HUES48 (cell line): Measurements from ENCODE around the gene RSBN1L.
A peak's percentile ranks its signal among the peaks of the same experiment; 100 is the strongest.

Source experiments
- H3K27ac ChIP-seq: one replicate; pipeline ENCODE4 v1.7.0; 2013; ENCODE audit warnings: low read depth, low read length, inconsistent platforms
- H3K27me3 ChIP-seq: 2 replicates; pipeline ENCODE4 v1.6.1; 2013; ENCODE audit warnings: mild to moderate bottlenecking, low read length; ENCODE audit not compliant: control insufficient read depth, insufficient read depth
- H3K36me3 ChIP-seq: 2 replicates; pipeline ENCODE4 v1.6.1; 2013; ENCODE audit warnings: low read length; ENCODE audit not compliant: control insufficient read depth, insufficient read depth
- H3K4me1 ChIP-seq: 2 replicates; pipeline ENCODE4 v1.6.1; 2013; ENCODE audit warnings: mild to moderate bottlenecking, low read length; ENCODE audit not compliant: control insufficient read depth, insufficient read depth
- H3K4me3 ChIP-seq: 2 replicates; pipeline ENCODE4 v1.5.1; 2013; ENCODE audit warnings: mild to moderate bottlenecking, low read depth, low read length
- H3K9ac ChIP-seq: 2 replicates; pipeline ENCODE4 v1.6.1; 2013; ENCODE audit warnings: mild to moderate bottlenecking, low read depth, low read length, moderate library complexity
- H3K9me3 ChIP-seq: 2 replicates; pipeline ENCODE4 v1.6.1; 2013; ENCODE audit warnings: low read length; ENCODE audit not compliant: control insufficient read depth, insufficient read depth

RSBN1L gene

DNA sequence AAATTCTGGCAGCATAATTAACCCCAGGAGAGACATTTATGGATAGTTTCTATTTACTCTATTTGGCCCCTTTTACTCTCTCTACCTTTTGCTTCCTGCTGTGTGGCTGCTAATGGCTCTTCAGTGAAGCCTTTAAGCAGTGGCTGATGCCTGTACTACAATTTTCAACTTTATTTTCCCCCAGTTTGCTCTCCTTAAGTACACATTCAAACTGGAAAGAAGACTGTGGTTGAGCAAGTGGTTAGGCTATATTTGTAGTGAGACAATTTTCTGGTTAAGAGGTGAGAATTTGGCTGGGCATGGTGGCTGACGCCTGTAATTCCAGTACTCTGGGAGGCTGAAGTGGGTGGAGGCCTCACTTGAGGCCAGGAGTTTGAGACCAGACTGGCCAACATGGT is 8.5 kb upstream of the RSBN1L start:
- H3K27me3 ChIP-seq: no peaks in the 10 kb centered on the region
- H3K27ac ChIP-seq: no peak overlapping the region
- peaks cover 32% of the 10 kb centered on the region for H3K36me3 ChIP-seq
- H3K9ac ChIP-seq: no peak overlapping the region
- peaks cover 20% of the 10 kb centered on the region for H3K4me1 ChIP-seq
- no peak overlapping the region for H3K4me3 ChIP-seq
- no peaks in the 10 kb centered on the region for H3K9me3 ChIP-seq

DNA sequence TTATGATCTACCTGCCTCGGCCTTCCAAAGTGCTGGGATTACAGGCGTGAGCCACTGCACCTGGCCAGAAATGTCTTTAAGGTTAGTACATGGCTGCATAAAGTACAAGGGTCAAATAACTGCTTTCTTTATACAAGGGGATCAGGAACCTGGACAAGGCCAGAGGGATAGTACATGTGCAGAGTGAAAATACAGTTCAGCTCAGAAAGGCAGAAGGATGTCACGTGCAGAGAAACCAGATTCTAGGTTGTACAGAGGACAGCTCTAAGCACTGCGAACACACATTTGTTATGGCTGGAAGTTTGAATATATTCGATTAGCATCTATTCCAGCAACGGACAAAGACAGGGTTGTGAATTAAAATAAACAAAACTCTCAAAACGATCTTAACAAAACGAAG is 6.0 kb upstream of the RSBN1L start:
- Histone ChIP-seq H3K27ac (no peak overlapping the region), H3K9me3 (no peaks in the 10 kb centered on the region), H3K36me3 (peaks cover 15% of the 10 kb centered on the region), H3K4me3 (no peak overlapping the region), H3K4me1 (peaks cover 10% of the 10 kb centered on the region), H3K27me3 (no peaks in the 10 kb centered on the region), H3K9ac (no peak overlapping the region)

DNA sequence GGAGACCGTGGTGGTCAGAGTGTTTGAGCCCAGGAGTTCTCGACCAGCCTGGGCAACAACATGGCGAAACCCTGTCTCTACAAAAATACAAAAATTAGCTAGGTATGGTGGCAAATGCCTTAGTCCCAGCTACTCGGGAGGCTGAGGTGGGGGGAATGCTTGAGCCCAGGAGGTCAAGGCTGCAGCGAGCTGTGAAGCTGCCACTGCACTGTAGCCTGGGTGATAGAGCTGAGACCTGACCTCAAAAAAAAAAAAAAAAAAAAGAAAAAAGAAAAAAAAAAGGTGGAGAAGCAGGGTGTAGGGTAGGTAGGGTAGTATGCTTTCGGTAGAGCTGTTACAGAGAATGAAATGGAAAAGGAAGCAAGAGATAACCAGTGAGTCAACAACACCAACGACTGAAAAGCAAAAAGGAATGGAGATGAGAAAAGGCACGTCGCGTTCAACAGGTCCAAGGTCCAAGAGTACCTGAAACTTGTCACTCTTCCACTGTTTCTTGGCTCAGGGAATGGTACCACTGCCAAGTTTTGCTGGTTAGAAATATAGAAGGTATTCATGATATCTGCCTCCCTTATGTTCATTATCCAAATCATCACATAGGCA is 4.3 kb upstream of the RSBN1L start:
- Histone ChIP-seq H3K27ac (no peak overlapping the region), H3K36me3 (peaks cover 15% of the 10 kb centered on the region), H3K4me3 (no peak overlapping the region), H3K9me3 (no peaks in the 10 kb centered on the region), H3K27me3 (no peaks in the 10 kb centered on the region), H3K9ac (no peak overlapping the region), H3K4me1 (0 out of 2 replicates have a peak, but pooled peaks cover 5% of the 10 kb centered on the region)

DNA sequence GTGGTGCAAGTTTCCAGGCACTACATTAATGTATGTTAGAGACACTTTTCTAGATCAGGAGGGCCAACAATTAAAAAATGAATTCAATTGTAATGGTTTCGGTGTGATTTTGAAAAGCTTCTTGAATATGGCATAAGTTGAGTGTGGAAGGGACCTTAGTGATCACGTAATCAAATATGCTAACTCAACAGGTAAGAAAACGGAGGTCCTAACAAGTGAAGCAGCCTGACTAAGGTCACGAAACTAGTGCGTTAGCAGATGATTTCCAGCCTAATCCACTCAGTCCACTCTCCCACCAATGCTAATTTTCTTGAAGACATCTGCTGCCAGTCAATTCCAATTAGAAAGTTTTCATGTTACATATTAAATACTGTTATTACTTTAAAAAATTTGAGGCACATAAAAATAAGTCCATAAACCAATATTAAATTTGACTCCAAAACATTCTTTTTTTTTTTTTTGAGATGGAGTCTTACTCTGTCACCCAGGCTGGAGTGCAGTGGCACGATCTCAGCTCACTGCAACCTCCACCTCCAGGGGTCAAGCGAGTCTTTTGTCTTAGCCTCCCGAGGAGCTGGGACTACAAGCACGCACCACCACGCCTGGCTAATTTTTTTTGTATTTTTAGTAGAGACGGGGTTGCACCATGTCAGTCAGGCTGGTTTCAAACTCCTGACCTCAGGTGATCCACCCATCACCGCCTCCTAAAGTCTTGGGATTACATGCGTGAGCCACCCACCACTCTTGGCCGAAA is 2.3 kb upstream of the RSBN1L start:
- no peak overlapping the region for H3K27ac ChIP-seq
- H3K9ac ChIP-seq: no peak overlapping the region
- H3K4me1 ChIP-seq: peaks cover 7% of the 10 kb centered on the region; the same call in 1 of the 2 replicates
- H3K36me3 ChIP-seq: peaks cover 13% of the 10 kb centered on the region
- peak overlapping the region; percentile 39; the same call in 1 of the 2 replicates for H3K4me3 ChIP-seq
- H3K9me3 ChIP-seq: no peaks in the 10 kb centered on the region
- no peaks in the 10 kb centered on the region for H3K27me3 ChIP-seq

DNA sequence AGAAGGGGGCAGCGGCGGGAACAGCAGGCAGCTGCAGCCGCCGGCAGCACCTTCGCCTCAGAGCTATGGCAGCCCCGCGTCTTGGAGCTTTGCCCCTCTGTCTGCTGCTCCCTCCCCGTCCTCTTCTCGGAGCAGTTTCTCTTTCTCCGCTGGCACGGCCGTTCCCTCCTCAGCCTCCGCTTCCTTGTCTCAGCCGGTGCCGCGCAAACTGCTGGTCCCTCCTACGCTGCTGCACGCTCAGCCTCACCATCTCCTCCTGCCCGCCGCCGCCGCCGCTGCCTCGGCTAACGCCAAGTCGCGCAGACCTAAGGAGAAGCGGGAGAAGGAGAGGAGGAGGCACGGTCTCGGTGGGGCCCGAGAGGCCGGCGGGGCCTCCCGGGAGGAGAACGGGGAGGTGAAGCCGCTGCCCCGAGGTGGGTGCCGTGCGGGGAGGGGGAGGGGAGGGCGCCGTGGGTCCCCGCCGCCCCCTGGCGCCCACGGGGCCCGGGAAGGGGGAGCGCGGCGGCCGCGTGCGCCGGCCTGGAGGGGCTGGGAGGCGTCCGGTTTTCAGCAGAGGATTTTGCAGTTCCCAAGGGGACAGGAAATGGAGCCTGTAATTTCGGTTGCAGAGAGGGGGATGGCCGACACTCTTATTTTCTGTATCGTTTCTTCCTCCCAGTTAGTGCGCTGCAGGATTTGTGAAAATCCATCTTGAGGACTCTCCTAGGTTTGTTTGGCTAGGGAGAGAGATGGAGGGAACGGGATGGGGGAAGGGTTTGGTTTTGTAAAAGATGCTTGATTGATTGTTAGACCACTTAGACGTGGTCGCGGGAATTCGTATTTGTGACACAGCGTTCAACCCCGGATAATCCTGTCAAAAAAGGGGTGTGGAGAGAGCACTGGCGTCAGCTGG is 630 bp downstream of the RSBN1L start:
- peaks cover 4% of the 10 kb centered on the region; the same call in 1 of the 2 replicates for H3K36me3 ChIP-seq
- H3K9me3 ChIP-seq: no peaks in the 10 kb centered on the region
- peak overlapping the region; percentile 94 for H3K9ac ChIP-seq
- H3K4me1 ChIP-seq: peaks cover 7% of the 10 kb centered on the region; the same call in 1 of the 2 replicates
- H3K27me3 ChIP-seq: no peaks in the 10 kb centered on the region
- H3K4me3 ChIP-seq: peak overlapping the region; percentile 96
- H3K27ac ChIP-seq: peak overlapping the region; percentile 90

DNA sequence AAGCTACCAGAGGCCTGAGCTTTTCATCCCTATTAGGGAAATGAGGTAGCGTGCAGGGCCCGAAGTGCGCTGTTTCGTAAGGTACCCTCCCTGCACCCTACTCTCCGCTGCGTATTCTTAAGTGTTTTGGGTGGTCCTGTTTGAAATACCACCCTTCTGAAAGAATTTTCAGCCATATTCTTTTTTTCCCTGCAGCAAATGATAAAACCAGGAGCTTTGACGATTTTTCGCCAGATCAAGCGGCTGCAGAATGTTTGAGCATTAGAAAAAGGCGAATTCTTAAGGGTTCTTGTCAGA is 1.2 kb downstream of the RSBN1L start:
- Histone ChIP-seq H3K36me3 (no peaks in the 10 kb centered on the region), H3K27me3 (no peaks in the 10 kb centered on the region), H3K4me1 (peaks cover 7% of the 10 kb centered on the region; the same call in 1 of the 2 replicates), H3K4me3 (peak overlapping the region; percentile 96), H3K9me3 (no peaks in the 10 kb centered on the region), H3K9ac (peak overlapping the region; percentile 94), H3K27ac (peak overlapping the region; percentile 90)

DNA sequence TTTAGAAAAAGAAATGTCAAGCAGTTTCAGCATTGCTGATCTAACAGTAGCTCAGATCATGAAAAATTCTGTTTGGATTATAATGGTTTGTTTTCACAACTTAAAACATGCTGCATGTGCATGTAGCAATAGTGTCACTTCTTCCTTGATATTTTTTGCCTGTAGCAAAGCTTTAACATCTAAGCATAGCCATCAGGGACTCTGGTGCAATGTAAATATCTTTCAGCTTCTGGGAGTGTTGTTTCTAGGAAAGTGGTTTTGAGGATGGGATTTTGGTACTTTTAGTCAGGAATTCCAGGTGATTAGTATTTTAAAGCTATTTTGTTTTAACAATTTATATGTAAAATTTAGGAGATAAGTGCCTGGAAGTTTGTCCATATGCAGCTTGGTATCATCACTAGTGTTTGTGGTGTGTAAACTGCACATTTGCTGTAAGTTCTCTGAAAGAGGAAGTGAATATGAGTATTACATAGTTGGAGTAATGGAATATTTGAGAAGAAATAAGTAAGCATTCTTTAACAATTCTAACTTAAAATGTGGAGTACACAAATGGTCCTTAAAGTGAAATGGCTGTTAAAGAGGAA is 1.9 kb downstream of the RSBN1L start:
- Histone ChIP-seq H3K4me3 (peak overlapping the region; percentile 96), H3K27me3 (no peaks in the 10 kb centered on the region), H3K36me3 (no peaks in the 10 kb centered on the region), H3K27ac (no peak overlapping the region), H3K9me3 (no peaks in the 10 kb centered on the region), H3K9ac (no peak overlapping the region), H3K4me1 (peaks cover 12% of the 10 kb centered on the region; the same call in 1 of the 2 replicates)

DNA sequence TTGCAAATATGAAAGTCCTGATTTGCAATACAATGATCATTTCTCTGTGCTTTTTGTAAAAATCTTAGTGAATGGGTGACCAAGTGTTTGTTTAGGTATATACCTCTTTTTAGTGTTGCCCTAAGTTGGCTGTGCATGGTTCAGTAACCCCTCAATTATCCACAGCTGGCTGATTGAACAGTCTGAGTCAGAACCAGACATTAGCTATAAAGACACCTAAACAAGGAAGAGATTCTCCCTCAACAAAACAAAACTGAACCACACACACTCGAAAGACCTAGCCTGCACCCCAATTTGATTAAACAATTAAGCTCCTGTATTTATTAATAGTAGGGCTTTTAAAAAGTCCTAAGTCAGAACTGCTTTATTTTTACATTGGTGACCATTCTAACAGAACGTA is 2.8 kb downstream of the RSBN1L start:
- Histone ChIP-seq H3K9ac (no peak overlapping the region), H3K4me1 (peaks cover 9% of the 10 kb centered on the region; the same call in 1 of the 2 replicates), H3K4me3 (peak overlapping the region; percentile 96; the same call in 1 of the 2 replicates), H3K9me3 (no peaks in the 10 kb centered on the region), H3K27me3 (no peaks in the 10 kb centered on the region), H3K27ac (no peak overlapping the region), H3K36me3 (no peaks in the 10 kb centered on the region)

DNA sequence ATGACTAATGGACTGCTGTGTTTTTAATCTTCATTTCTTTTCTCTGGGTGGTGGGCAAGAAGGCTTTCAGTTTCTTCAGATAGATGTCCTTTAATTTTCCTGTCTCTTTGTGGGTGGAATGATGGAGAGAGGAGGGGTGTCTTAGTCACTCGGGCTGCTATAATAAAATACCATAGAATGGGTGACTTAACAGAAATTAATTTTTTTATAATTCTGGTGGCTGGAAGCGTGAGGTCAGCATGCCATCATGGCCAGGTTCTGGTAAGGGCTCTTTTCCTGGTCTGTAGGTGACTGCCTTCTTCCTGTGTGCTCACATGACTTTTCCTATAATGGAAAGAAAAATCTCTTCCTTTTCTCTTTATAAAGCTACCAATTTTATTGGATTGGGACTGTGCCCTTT is 6.3 kb downstream of the RSBN1L start:
- Histone ChIP-seq H3K4me3 (no peak overlapping the region), H3K9ac (no peak overlapping the region), H3K27ac (no peak overlapping the region), H3K9me3 (no peaks in the 10 kb centered on the region), H3K27me3 (no peaks in the 10 kb centered on the region), H3K36me3 (no peaks in the 10 kb centered on the region), H3K4me1 (peaks cover 9% of the 10 kb centered on the region; the same call in 1 of the 2 replicates)

DNA sequence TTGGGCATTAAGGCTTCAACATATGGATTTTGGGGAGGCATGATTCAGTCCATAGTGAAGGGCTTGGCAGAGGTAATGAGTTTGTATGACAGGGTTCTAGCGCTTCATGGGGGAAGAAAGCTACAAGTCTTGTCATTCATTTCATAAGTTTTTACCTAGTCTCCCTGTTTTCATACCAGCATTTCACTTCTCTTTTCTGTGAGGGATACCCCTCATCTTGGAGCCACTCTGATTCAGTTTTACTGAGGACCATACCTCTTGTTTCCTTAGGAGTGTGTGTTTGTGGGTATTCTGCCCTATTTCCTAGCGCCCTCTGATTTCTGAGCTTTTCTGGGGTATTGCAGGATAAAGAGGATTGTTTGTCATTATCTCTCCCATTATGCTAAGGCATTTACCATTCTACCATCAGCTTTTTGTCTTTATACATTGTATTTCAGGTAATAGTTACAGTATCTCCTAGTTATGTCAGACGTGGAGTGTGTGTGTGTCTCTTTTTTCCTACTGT is 6.8 kb downstream of the RSBN1L start:
- Histone ChIP-seq H3K36me3 (no peaks in the 10 kb centered on the region), H3K9me3 (no peaks in the 10 kb centered on the region), H3K27ac (no peak overlapping the region), H3K4me3 (no peak overlapping the region), H3K27me3 (no peaks in the 10 kb centered on the region), H3K4me1 (peaks cover 10% of the 10 kb centered on the region; the same call in 1 of the 2 replicates), H3K9ac (no peak overlapping the region)
